ENCODE data around the gene CDH23.

DNA sequence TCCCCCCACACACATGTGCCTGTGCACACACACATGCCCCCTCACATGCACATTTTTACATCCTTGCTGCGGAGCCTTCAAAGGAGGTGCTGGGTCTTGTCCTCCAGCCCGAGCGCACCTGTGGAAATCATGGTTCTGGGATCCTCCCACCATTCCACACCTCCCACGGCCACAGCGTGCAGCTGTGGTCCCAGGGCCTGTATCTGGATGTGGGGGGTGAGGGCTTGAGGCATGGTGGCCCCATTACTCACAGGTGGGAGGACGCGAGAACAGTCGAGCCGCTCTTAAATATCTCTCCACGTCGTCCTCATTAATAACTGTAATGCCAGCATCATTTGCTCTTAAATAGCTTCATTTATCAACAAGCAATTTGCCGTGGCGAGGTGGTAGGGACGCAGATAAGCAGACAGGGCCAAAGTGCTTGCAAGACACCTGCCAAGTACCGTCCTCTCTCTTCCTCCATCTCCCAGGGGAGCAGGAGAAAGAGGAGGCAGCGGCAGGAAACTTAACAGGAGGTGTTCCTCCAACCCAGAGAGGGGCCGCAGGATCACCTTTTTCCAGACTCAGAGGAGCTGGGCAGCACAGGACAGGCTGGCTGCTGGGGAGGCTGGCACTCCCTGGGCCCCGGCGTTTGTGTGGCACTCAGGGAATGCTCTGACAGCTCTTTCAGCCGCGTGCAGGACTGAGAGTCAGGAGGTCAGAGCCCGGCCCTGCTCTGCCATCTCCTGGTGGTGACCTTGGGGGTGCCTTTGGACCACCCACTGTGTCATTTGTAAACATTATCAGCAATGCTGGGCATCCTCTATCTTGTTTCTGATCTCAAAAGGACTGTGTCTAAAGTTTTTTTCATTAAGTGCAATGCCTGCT is 87.4 kb downstream of the CDH23 start:
- TF ChIP-seq, protein P1, sequence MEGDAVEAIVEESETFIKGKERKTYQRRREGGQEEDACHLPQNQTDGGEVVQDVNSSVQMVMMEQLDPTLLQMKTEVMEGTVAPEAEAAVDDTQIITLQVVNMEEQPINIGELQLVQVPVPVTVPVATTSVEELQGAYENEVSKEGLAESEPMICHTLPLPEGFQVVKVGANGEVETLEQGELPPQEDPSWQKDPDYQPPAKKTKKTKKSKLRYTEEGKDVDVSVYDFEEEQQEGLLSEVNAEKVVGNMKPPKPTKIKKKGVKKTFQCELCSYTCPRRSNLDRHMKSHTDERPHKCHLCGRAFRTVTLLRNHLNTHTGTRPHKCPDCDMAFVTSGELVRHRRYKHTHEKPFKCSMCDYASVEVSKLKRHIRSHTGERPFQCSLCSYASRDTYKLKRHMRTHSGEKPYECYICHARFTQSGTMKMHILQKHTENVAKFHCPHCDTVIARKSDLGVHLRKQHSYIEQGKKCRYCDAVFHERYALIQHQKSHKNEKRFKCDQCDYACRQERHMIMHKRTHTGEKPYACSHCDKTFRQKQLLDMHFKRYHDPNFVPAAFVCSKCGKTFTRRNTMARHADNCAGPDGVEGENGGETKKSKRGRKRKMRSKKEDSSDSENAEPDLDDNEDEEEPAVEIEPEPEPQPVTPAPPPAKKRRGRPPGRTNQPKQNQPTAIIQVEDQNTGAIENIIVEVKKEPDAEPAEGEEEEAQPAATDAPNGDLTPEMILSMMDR (conservative IDR thresholded peaks at IDR 0.05 in 1 of 2, IDR thresholded peaks at IDR 0.05 in 1 of 2; ENCODE audit: extremely low read depth in 1 of 2, insufficient read depth in 1 of 2, low read depth in 1 of 2, low read length in 2 of 2): no peak
- TF ChIP-seq EZH2 (IDR thresholded peaks at IDR 0.05; ENCODE audit: borderline replicate concordance, low read length): no peak
